HG03378 (cell line): ENCODE data around the gene SASH3.

Experiments used
- ATAC-seq: cut with Tn5 transposase; IDR thresholded peaks from one replicate; pipeline ENCODE4 v1.9.1; 2021; ENCODE audit warnings: mild to moderate bottlenecking, moderate library complexity; ENCODE audit not compliant: unreplicated experiment

Gene SASH3

DNA sequence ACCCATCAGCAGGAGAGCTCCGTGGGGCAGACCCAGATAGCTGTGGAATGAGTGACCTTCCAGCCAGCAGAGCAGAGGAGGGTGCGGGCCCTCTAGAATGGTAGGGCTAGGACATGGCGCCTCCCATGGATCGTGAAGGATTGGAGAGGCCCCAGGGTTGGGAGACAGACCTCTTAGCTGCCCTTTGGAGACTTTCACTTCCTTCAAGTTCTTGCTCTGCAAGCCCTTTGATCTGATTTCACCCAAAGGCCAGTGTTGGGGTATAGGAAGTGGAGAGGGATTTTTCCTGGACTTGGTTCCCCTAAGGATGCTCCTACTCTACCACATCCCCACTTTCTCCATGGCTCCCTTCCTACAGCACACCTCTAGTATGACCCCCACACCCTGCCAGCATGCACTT, 3.0 kb downstream of the SASH3 start:
- ATAC-seq, result no peak

DNA sequence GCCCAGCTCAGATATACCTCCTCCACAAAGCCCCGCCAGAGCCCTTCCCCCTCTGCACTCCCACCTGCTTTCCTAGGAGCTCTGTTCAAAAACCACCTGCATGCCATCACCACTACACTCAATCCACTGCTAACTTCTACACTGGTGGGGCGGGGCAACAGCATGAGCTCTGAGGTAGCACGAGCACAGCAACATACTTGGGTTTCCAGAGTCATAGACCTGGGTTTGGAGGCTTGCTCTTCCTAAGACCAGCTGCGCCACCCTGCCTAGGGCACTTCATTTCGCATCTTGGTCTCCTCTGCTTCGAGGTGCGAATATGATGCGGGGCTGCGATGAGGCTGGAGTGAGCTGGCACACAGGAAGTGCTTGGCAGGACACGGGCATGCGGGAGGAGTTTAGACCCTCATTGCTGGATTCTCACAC, 3.6 kb downstream of the SASH3 start:
- no peak for ATAC-seq

DNA sequence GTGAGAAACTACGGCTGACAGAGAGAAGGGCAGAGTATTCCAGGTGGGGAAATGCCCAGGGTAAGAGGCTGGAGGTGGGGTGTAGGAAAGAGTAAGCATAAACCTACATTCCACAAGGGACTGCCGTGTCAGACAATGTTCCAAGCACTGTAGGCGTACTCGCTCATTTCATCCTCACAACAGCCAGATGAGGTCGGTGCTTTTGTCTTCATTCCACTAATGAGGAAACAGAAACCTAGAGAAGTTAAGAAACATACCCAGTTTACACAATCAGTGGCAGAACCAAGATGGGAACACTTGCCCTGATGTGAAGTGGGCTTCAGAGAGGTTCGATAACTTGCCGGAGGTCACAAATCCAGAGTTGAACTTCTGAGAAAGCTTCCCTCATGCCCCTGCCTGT, 4.6 kb downstream of the SASH3 start:
- ATAC-seq, result no peak

DNA sequence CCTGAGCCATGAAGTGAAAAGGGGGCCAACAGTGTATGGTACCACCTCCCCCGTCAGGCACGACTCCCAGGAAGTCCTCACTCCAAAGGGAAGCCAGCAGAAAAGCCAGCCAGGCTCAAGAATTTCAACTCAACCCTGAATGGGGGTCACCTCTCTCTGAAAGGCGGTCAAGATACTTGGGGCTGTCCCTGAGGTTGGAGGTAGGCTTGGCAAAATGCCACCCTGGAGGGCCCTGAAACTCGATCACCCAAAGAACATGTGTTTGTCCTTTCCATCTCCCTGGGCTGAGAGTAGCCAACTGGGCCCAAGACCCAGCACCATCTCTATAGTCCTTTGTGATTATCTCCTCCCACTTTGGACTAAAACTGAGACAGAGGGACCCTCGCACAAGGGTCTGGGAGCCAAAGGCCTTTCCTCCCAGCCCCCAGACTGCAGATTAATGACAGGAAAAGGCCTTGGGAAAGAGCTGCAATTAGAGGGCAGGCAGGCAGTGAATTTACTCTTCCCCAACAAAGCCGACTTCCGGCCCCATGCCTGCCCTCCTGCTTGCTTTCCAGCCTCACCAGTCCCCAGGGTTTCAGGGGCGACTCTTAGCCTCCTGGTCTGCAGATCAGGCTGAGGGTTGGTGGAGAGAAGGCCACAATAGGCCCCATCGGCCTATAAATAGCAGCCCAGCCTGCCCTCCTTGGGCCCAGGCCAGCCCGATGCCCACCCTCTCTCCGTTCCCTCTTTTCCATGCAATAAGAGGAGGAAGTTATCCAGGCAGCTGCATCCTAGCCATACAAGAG, 5.6 kb downstream of the SASH3 start:
- ATAC-seq, result no peak

DNA sequence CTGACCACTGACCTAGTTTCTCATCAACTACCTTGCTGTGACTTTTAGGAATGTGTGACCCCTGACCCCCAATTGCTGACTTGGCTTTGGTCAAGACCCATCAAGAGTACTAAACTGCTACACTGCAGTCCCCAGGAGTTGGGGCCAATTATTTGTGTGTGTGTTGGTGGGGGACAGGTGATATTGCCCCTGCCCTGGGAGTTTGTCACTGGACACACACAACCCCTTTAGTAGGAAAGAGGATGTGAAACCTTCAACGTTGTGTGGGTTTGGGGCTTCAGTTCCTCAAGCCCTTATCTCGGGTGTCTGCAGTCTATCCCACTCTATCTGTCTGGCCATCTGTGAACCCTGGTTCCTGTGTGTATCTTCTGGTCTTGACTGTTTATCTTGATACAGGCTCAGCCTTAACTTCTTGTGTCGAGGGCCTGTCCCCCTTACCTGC, 6.5 kb downstream of the SASH3 start:
- ATAC-seq, result peak; percentile 91

DNA sequence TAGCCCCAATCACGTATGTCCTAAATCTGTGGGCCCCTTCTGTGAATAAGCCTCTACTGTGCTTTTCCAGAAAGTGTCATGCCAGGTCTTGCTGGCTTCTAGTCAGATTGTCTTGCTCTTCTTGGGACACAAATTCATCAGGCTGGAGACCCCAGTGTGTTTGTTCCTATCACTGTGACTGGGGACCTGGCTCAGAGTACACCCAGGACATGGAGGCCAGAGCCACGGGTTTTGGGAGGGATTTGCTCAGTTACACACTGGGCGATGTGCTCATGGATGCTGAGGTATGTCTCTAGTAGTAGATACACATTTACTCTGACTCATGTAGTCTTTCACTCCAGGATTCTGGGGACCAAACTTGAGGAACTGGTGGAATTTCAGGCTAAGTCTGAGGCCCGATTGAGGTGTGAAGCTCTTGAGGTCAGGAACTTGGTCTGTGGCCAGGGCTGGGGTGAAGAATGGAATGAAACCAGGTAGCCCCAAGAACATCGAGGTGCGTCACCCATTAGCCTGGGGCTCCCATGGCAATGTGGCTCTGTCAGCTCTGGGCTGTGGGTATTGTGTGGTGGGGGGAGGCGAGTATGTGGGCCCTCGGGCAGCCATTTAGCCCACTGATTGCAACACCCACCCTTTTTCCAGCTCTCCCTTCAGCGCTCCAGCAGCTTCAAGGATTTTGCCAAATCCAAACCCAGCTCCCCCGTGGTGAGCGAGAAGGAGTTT, 7.7 kb downstream of the SASH3 start:
- no peak for ATAC-seq

DNA sequence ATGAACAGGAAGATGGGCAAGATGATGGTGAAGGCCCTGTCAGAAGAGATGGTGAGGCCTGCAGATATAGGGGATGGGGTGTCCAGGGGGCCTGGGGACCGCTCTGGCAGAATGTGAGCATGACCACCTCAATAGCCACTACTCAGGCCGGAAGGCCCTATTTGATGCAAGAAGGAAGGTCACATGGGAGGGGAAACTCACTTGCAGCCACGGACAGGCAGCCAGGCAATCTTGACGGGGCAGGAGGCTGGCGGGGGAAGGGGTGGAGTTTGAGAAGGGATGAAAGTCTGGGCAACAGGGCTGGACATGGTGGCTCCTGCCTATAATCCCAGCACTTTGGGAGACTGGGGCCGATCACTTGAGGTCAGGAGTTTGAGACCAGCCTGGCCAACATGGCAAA, 8.8 kb downstream of the SASH3 start:
- no peak for ATAC-seq

DNA sequence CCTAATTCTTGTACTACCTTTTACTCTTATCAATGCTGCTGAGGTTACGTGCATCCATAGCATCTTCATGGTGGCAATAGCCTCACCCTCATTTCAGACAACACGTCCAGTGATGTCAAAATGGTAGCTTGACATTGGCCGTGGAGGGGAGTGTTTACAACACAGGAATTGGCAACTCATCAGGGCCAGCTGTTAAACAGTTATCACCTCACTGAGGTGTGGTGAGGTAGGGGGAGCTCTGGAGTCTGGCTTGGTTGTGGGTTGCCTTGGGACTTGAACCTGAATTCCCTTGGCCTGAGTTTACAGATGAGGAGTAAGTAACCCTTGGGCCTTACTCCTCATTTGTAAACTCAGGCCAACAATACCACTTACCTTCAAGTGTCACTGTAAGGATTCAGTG, 10.4 kb downstream of the SASH3 start:
- ATAC-seq, result no peak

DNA sequence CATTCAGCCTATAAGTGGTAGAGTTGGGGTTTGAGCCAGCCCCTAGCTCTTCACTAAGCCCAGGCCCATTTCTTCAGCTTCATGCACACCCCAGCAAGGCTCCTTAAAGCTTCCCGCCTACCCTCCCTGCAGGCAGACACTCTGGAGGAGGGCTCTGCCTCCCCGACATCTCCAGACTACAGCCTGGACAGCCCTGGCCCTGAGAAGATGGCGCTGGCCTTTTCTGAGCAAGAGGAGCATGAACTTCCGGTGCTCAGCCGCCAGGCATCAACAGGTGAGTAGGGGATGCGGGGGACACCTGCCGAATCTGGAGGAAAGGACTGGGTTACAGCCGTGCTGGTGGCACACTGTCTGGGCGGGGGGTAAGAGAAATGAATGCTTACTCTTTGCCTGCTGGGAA, 11.1 kb downstream of the SASH3 start:
- ATAC-seq, result no peak

DNA sequence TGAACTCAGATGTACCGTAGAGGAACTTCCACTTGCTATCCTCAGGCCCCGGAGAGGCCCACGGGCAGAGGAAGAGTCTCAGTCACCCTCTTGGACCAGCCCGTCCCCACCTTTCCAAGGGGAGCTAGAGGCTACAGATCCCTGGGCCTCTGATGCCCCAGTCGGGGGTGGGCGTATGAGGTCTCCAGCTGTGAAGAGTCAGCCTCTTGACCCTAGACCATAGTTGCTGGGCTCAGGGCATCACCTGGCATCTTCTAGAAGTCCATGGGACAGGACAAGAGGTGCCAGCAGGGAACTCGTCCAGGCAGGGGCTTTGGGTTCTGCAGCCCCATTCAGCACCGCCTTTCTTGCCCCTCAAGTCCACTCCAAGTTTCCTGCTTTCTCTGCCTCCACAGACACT, 11.6 kb downstream of the SASH3 start:
- ATAC-seq, result no peak

DNA sequence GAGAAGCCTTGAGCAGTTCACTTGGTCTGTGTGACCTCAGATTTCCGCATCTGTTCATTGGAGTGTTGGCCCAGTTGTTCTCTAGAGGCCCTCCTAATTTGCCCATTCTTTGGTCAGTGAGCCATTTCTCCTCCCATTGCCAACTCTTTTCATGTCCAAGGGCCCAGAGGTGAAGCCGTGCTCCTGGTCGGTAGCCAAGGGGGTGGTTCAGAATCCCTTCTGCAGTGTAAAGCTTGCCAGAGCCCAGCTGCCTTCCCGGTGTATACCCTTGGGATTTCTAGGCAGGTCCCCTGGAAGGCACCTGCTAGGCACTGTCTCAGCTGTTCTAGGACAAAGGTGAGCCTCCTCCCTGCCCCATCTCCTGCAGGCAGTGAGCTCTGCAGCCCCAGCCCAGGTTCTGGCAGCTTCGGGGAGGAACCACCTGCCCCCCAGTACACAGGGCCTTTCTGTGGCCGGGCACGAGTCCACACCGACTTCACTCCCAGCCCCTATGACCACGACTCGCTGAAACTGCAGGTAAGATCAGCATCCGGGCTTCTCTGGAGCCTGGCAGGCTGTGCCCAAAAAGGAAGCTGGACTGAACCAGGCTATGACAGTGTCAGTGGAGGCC, 12.3 kb downstream of the SASH3 start:
- ATAC-seq, result no peak

DNA sequence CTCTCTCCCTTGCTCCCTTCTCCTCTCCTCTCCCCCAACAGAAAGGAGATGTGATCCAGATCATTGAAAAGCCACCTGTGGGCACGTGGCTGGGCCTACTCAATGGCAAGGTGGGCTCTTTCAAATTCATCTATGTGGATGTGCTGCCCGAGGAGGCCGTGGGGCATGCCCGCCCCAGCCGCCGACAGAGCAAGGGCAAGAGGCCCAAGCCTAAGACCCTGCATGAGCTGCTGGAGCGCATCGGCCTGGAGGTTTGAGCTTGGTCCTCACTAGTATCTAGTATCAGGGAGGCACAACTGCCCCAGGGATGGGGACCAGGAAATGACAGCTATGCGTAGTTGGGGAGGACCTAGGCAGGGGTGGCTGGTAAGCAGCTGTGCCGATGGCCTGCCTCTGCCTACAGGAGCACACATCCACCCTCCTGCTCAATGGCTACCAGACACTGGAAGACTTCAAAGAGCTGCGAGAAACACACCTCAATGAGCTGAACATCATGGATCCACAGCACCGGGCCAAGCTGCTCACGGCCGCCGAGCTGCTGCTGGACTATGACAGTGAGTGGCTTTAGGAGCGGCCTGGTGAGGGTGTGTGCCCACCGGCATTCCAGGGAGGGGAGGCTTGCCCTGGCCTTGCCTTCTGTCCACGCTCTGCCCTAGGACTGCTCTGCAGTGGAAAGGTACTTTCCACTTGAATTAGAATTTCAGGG, 13.0 kb downstream of the SASH3 start:
- no peak for ATAC-seq

DNA sequence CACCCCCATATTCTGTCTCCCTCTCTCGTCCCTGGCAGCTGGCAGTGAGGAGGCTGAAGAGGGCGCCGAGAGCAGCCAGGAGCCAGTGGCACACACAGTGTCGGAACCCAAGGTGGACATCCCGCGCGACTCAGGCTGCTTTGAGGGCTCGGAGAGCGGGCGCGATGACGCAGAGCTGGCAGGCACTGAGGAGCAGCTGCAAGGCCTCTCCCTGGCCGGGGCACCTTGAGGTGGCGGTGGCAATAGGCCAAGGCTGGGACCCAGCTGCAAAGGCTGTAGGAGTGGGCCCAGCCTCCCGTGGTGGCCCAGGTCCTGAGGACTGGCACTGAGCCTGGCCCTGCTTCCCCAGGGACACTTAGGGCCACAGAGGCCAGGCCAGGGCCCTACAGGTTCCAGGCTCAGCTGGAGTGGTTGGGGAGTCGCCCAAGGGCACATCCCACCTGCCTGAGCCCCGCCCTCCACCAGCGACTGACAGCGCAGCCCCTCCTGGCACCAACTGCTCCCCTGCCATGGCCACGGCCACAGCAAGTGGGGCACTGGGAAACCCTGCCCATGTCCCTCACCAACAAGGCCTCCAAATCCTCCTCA, 13.9 kb downstream of the SASH3 start:
- ATAC-seq, result no peak

DNA sequence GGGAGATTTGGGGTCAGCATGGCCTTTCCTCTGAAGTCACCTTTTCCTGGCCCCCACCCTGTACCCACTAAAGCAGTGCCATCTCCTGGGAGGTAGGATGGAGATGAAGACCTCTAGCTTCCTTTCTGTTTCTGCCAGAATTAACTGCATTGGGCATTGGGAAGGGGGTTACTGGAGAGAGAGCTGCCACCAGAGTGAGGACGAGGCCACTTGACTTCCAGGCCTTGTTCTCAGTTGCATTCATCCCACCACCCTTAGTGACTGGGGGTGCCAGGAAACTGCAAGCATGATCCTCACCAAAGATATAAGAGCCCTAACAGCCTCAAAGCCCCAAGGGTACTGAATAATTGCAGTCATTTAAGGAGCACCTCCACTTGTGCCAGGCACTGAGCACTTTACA, 15.8 kb downstream of the SASH3 start:
- no peak for ATAC-seq

DNA sequence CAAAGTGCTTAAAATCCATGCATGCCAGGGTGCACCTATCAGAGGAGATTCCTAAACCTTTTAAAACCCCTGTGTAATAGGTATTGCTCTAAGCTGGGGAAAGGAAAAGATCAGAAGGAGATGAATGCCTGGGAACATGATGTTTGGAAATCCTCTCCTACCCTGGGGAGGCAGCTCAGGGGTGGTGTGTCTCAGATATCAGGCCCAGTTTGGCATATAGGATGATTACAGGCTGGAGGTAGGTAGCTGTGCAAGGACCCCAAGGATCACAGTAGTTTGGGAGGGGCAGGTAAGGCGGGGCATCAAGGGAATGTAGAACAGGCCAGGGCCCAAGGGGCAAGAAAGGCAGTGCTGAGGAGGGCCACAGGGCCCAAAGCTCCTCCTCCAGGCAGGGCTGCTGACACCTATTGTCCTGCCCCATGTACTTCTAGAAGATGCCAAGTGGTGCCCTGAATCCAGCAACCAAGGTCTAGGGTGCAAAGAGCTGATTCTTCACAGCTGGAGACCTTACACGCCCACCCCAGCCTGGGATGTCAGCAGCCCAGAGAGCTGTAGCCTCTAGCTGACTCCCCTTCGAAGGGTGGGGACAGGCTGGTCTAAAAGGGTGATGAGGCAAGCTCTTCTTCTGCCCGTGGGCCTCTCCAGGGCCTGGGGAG, 17.6 kb downstream of the SASH3 start:
- ATAC-seq, result no peak

DNA sequence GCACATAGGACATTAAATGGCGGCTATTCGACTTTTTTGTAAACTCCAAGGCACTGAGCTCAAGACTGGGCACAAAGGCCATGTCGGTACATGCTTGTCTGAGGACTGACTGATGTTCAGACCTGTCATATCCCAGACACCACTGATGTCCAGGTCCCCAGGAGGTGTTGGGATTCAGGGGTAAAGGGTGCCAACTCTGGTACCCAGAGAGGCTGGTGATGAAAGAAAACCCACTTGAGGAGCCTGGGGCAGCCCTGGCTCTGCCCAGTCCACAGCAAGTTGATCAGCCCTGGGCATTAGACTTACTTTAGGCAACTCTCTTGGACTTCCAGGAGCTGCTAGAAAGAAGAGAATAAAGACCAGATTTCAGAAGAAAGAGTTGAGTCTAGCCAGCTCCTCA, 18.7 kb downstream of the SASH3 start:
- no peak for ATAC-seq

DNA sequence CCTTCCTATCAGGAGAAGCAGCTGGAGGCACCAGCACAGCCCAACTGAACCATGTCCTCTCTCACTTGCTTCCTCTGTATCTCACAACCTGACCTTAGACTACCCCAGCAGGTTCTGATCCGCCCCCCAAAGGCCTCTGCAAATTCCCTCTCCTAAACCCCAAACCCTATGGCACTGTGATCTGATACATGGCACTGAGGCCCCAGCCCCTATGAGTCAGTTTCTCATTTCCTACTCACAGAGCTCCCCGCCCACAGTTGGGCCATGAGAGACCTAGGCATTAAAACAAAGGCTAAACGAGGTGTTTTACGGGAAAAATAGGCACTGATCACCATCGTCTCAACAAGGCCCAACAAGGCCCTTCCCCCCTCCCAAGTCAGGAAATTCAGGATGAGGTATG, 19.1 kb downstream of the SASH3 start:
- ATAC-seq, result no peak

DNA sequence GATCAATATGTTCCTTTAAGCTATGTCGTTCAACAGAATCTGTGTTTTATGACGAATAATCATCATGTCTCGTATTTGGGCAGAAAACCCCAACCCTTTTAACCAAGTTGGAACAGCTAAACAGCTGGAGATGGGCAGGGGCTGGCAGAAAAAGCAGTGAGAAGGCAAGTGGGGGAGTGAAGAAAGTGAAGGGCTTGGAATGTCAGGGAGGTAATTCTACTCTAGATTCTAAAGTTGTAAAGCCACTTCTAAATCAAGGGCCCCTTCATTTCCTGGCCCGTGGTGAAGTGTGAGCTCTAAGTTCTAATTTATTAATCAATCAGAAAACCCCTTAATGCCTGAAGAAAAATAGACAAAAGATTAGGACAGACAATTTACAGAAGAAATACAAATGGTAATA, 20.4 kb downstream of the SASH3 start:
- no peak for ATAC-seq

DNA sequence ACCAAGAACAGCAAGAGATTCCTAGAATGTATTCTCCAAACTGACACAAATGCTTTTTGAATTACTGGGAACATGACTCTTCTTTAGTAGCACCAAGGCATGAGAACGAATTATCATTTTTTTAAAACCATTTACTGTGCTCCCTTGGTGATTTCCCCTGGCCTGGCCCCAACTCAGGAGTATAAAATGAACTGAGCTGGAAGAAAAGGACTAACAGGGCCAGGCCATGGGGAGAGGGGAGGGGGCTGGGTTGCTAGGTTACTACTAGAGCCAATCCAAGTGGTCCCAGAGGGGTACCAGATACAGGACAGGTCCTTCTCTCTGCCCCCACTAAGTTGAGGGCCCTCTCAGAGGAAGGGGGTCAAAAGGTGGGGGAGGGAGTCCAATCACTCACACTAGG, 23.1 kb downstream of the SASH3 start:
- ATAC-seq, result no peak

DNA sequence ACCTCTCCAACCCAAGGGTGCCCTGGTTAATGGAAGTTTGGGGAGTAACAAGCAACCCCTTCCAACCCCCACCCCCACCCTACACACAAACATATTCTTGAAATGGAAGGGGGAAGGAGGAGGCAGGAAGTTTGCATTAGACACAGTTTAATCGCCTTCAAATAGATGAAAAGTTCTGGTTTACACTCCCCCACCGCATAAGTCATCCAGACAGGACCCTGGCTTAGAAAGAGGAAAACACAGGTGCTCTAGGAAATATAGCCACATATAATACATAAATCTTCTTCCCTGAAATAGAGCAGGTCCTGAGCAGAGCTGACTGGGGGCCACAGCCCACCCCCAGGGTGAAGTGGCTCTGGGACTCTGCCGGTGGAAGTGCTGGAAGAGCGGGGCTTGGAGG, 25.1 kb downstream of the SASH3 start:
- no peak for ATAC-seq
